H1 (cell line): ENCODE data around the gene INF2. TPM values are rescaled to one million over a fixed set of nuclear protein-coding genes. Genes with fewer than 3 reads are reported as not detected.

Experiments used
- CTCF ChIA-PET: fragments of 300-600 bp; sonication (Branson Sonifier 250); formaldehyde crosslinking; loops from one replicate; lab custom pipeline; 2021; ENCODE audit not compliant: partially characterized antibody; lab: Charles Lee
- POLR2A ChIA-PET: fragments of 300-600 bp; sonication (Branson Sonifier 250); formaldehyde crosslinking; loops from one replicate; lab custom pipeline; 2021; ENCODE audit warnings: inconsistent platforms; ENCODE audit not compliant: partially characterized antibody; lab: Charles Lee
- DNase-seq, 2 experiments: peaks; one replicate each; pipeline versions ENCODE4 v3.0.0 to v3.0.0-alpha.2; 2010 to 2022; ENCODE audit warnings: low spot score in 2 of 2, low read depth in 1 of 2, mixed read lengths in 1 of 2
- FAIRE-seq: peaks from 2 replicates; lab custom pipeline; 2011; peaks lifted over from hg19 to GRCh38; lab: Jason Lieb, UNC
- H2AFZ ChIP-seq: 2 replicates; pipeline ENCODE4 v1.8.1; 2012; ENCODE audit warnings: low read length, inconsistent platforms
- H2AK5ac ChIP-seq: 2 replicates; pipeline ENCODE4 v1.6.1; 2013; ENCODE audit warnings: low read depth, low read length
- H2BK120ac ChIP-seq: replicated peaks from 2 replicates; pipeline ENCODE3; 2013; ENCODE audit warnings: low read depth, low read length, inconsistent platforms
- H2BK12ac ChIP-seq: 2 replicates; pipeline ENCODE4 v1.6.1; 2013; ENCODE audit warnings: low read depth, low read length
- H2BK15ac ChIP-seq: 2 replicates; pipeline ENCODE4 v1.6.1; 2013; ENCODE audit warnings: low read length
- H2BK20ac ChIP-seq: 2 replicates; pipeline ENCODE4 v1.6.1; 2013; ENCODE audit warnings: low read length
- H2BK5ac ChIP-seq: 2 replicates; pipeline ENCODE4 v1.6.1; 2013; ENCODE audit warnings: low read depth, low read length
- H3K14ac ChIP-seq: 2 replicates; pipeline ENCODE4 v1.6.1; 2013; ENCODE audit warnings: inconsistent platforms; ENCODE audit not compliant: insufficient read length
- H3K18ac ChIP-seq: 2 replicates; pipeline ENCODE4 v1.6.1; 2013; ENCODE audit warnings: low read length; ENCODE audit errors: extremely low read depth
- H3K23ac ChIP-seq: 2 replicates; pipeline ENCODE4 v1.6.1; 2013; ENCODE audit warnings: inconsistent platforms; ENCODE audit not compliant: insufficient read length
- H3K23me2 ChIP-seq: 2 replicates; pipeline ENCODE4 v1.6.1; 2013; ENCODE audit warnings: low read depth, low read length
- H3K27ac ChIP-seq: 2 replicates; pipeline ENCODE4 v1.6.1; 2011; ENCODE audit warnings: low read depth, low read length, inconsistent platforms
- H3K27me3 ChIP-seq, 4 experiments: replicated peaks in 1 of 4; 1 replicate in 1 of 4; 2 replicates in 3 of 4; pipeline versions ENCODE4 v1.6.1 to v1.8.1; 2011 to 2013; ENCODE audit warnings: low read length in 3 of 4, mild to moderate bottlenecking in 3 of 4, inconsistent platforms in 2 of 4, mixed read lengths in 2 of 4, moderate library complexity in 1 of 4; ENCODE audit not compliant: control insufficient read depth in 3 of 4, insufficient read depth in 3 of 4; ENCODE audit errors: extremely low read depth in 1 of 4
- H3K36me3 ChIP-seq, 4 experiments: 2 replicates each; pipeline versions ENCODE4 v1.6.1 to v1.8.1; 2011 to 2013; ENCODE audit warnings: mild to moderate bottlenecking in 4 of 4, low read length in 3 of 4, moderate library complexity in 2 of 4, control low read depth in 1 of 4, inconsistent platforms in 1 of 4; ENCODE audit not compliant: insufficient read depth in 4 of 4, control insufficient read depth in 2 of 4
- H3K4ac ChIP-seq: replicated peaks from 2 replicates; pipeline ENCODE3; 2013; ENCODE audit warnings: low read length, low read depth, mixed read lengths, inconsistent platforms; ENCODE audit not compliant: insufficient read length
- H3K4me1 ChIP-seq, 4 experiments: replicated peaks in 1 of 4; 1 replicate in 1 of 4; 2 replicates in 3 of 4; pipeline versions ENCODE4 v1.6.1 to v1.8.1; 2011 to 2013; ENCODE audit warnings: low read length in 3 of 4, inconsistent platforms in 2 of 4, mixed read lengths in 1 of 4; ENCODE audit not compliant: insufficient read depth in 4 of 4, control insufficient read depth in 3 of 4
- H3K4me2 ChIP-seq, 2 experiments: 2 replicates each; pipeline versions ENCODE4 v1.6.1 to v1.8.1; 2011 to 2013; ENCODE audit warnings: low read depth in 2 of 2, low read length in 2 of 2, control low read depth in 1 of 2, inconsistent platforms in 1 of 2, mild to moderate bottlenecking in 1 of 2; ENCODE audit not compliant: insufficient read depth in 1 of 2
- H3K4me3 ChIP-seq, 4 experiments: fragments of 200-600, 300-600 bp in 1 of 4; sonication (generic), shearing (Covaris generic), sonication (Bioruptor Twin) in 1 of 4; 2 replicates each; pipeline versions ENCODE4 v1.5.1 to v1.8.1; 2011 to 2016; ENCODE audit warnings: low read length in 4 of 4, low read depth in 3 of 4, control low read depth in 2 of 4, inconsistent platforms in 2 of 4, mild to moderate bottlenecking in 2 of 4, mixed read lengths in 1 of 4, moderate library complexity in 1 of 4; ENCODE audit not compliant: insufficient read depth in 2 of 4; ENCODE audit errors: extremely low read depth in 1 of 4
- H3K56ac ChIP-seq: replicated peaks from 2 replicates; pipeline ENCODE3; 2013; ENCODE audit warnings: low read depth, mild to moderate bottlenecking, mixed read lengths, low read length, inconsistent platforms; ENCODE audit not compliant: insufficient read length
- H3K79me1 ChIP-seq: 2 replicates; pipeline ENCODE4 v1.6.1; 2013; ENCODE audit warnings: low read depth, low read length, control low read depth
- H3K79me2 ChIP-seq, 2 experiments: 2 replicates each; pipeline versions ENCODE4 v1.6.1 to v1.8.1; 2012 to 2013; ENCODE audit warnings: low read length in 2 of 2, mild to moderate bottlenecking in 2 of 2, inconsistent platforms in 1 of 2; ENCODE audit not compliant: insufficient read depth in 2 of 2, control insufficient read depth in 1 of 2
- H3K9ac ChIP-seq, 4 experiments: replicated peaks in 1 of 4; 1 replicate in 1 of 4; 2 replicates in 3 of 4; pipeline versions ENCODE4 v1.6.1 to v1.8.1; 2011 to 2013; ENCODE audit warnings: low read depth in 3 of 4, low read length in 3 of 4, control low read depth in 2 of 4, mild to moderate bottlenecking in 2 of 4, moderate library complexity in 2 of 4, inconsistent platforms in 1 of 4; ENCODE audit errors: extremely low read depth in 1 of 4
- H3K9me3 ChIP-seq, 2 experiments: 2 replicates each; pipeline versions ENCODE4 v1.6.1 to v1.8.1; 2012 to 2013; ENCODE audit warnings: mild to moderate bottlenecking in 2 of 2, moderate library complexity in 2 of 2, control low read depth in 1 of 2, inconsistent platforms in 1 of 2, low read depth in 1 of 2, low read length in 1 of 2, mixed read lengths in 1 of 2; ENCODE audit not compliant: insufficient read depth in 2 of 2
- H4K20me1 ChIP-seq, 2 experiments: replicated peaks in 1 of 2; 2 replicates each; pipeline versions ENCODE3 to v1.8.1; 2011 to 2013; ENCODE audit warnings: inconsistent platforms in 2 of 2, low read length in 2 of 2, mild to moderate bottlenecking in 1 of 2; ENCODE audit not compliant: insufficient read depth in 2 of 2, control insufficient read depth in 1 of 2
- H4K5ac ChIP-seq: 2 replicates; pipeline ENCODE4 v1.6.1; 2013; ENCODE audit warnings: low read length, low read depth, mixed read lengths, inconsistent platforms; ENCODE audit not compliant: insufficient read length
- H4K8ac ChIP-seq: 2 replicates; pipeline ENCODE4 v1.8.0; 2013; ENCODE audit warnings: mild to moderate bottlenecking, moderate library complexity, low read length, inconsistent platforms; ENCODE audit not compliant: insufficient read depth; ENCODE audit errors: extremely low read depth
- H4K91ac ChIP-seq: replicated peaks from 2 replicates; pipeline ENCODE3; 2013; ENCODE audit warnings: low read length, mixed read lengths, inconsistent platforms; ENCODE audit not compliant: insufficient read length
- ATF2 ChIP-seq: IDR thresholded peaks from 2 replicates; pipeline ENCODE4 v1.6.1; 2012; ENCODE audit warnings: low read length, inconsistent platforms
- CREB1 ChIP-seq: IDR thresholded peaks from 2 replicates; pipeline ENCODE4 v1.6.1; 2012; ENCODE audit warnings: inconsistent platforms
- E2F6 ChIP-seq: IDR thresholded peaks from 2 replicates; pipeline ENCODE4 v1.6.1; 2012; ENCODE audit warnings: inconsistent platforms
- MAX ChIP-seq: IDR thresholded peaks from 2 replicates; pipeline ENCODE4 v1.6.1; 2012; ENCODE audit warnings: inconsistent platforms
- USF2 ChIP-seq: IDR thresholded peaks from 2 replicates; pipeline ENCODE4 v1.6.1; 2011; ENCODE audit warnings: low read length, improper control_type of control experiment
- WGBS, 2 experiments: shearing (Covaris generic) in 1 of 2; methylation state at CpG; one replicate each; pipeline versions ENCODE4 v1.1.6 to v1.1.7; 2013 to 2015; ENCODE audit warnings: low lambda C conversion rate in 2 of 2, mixed read lengths in 2 of 2, inconsistent platforms in 1 of 2, low coverage in 1 of 2, missing lambda C conversion rate in 1 of 2; ENCODE audit not compliant: insufficient replicate concordance in 2 of 2, insufficient coverage in 1 of 2, insufficient read length in 1 of 2; ENCODE audit errors: extremely low coverage in 1 of 2, missing lambda C conversion rate in 1 of 2; 5-methylcytosine and 5-hydroxymethylcytosine counted together
- polyA plus RNA-seq, 7 experiments: library from polyadenylated mRNA; depleted of rRNA in 3 of 7; stranded (reverse) in 5 of 7; unstranded in 2 of 7; fragments of >200 nt in 5 of 7; fragments of 200-250 nt in 2 of 7; gene quantifications; 1 replicate in 5 of 7; 2 replicates in 1 of 7; 4 replicates in 1 of 7; pipeline versions ENCODE4 v1.2.1 to v1.2.3, GENCODE V29; 2011 to 2013; ENCODE audit warnings: missing spikeins in 2 of 7, mixed read lengths in 2 of 7
- total RNA-seq: library from RNA; stranded (reverse); fragmentation: NEBNext Ultra II Directional; extraction: Animal tissue kit (Norgen Biotek cat#: 25700); gene quantifications from 2 replicates; pipeline ENCODE4 v1.2.1, GENCODE V29; 2021

INF2 gene
- total and polyA plus RNA-seq, 2 of the 8 experiments (the other 6 are each of a cell fraction or from before 2014, with no cell fraction given), result 29.1 to 59.5 TPM

GRCh38 chr14:104768437-104769323 is 79.3 kb downstream of the INF2 start:
- no peak overlapping the region for H3K4ac ChIP-seq
- peak overlapping the region; percentile 3 to 61; a peak in 3 of 4 replicates for H3K4me2 ChIP-seq
- no peaks in the 10 kb centered on the region for H3K79me1 ChIP-seq
- no peaks in the 10 kb centered on the region for H3K23me2 ChIP-seq
- H2BK15ac ChIP-seq, result peak overlapping the region; percentile 53; the same call in 1 of the 2 replicates
- DNase-seq (peak; percentile 80 to 100), FAIRE-seq (no peak)
- peaks cover 0 to 24% (median 12%) of the 10 kb centered on the region in 4 experiments; a peak in 7 of 8 replicates for H3K36me3 ChIP-seq
- peak overlapping the region in 1 of 4 experiments; percentile 42; a peak in 1 of 8 replicates for H3K4me3 ChIP-seq
- H3K56ac ChIP-seq, result peak overlapping the region; percentile 21
- H3K27ac ChIP-seq, result no peak overlapping the region
- H2BK12ac ChIP-seq, result peak overlapping the region; percentile 17; the same call in 1 of the 2 replicates
- H4K91ac ChIP-seq, result peak overlapping the region; percentile 56
- peak overlapping the region; percentile 40 for H4K5ac ChIP-seq
- 0 out of 7 replicates have a peak overlapping the region, but pooled peaks of 1 of the 4 experiments have one; percentile 13 for H3K9ac ChIP-seq
- H2AFZ ChIP-seq, result no peak overlapping the region; the same call in 1 of the 2 replicates
- no peak overlapping the region for H3K14ac ChIP-seq
- H2AK5ac ChIP-seq, result no peak overlapping the region
- H3K4me1 ChIP-seq, result peaks cover 0 to 11% (median 8%) of the 10 kb centered on the region in 4 experiments; a peak in 6 of 7 replicates
- H3K18ac ChIP-seq, result peak overlapping the region; percentile 86
- peaks cover 7 to 16% of the 10 kb centered on the region in 2 experiments for H4K20me1 ChIP-seq
- H3K9me3 ChIP-seq, result peaks cover 11 to 17% of the 10 kb centered on the region in 2 experiments; a peak in 2 of 4 replicates
- H3K27me3 ChIP-seq, result no peaks in the 10 kb centered on the region
- H3K79me2 ChIP-seq, result no peaks in the 10 kb centered on the region
- CTCF ChIA-PET, result interaction anchor here (0.6 to 7.8 kb wide), 34 partner anchors 9 to 286 kb away, joined by 3 to 110 read pairs (median 6); partner anchors contain the start of genes AKT1 and SIVA1
- H4K8ac ChIP-seq, result no peak overlapping the region; the same call in 1 of the 2 replicates
- WGBS, 2 experiments, result 27% methylated on average over 21 of the region's 25 CpGs; no CpG with 5 or more reads in 1 of the 2 experiments
- H2BK5ac ChIP-seq, result peak overlapping the region; percentile 12; the same call in 1 of the 2 replicates
- no peak overlapping the region for H3K23ac ChIP-seq
- H2BK20ac ChIP-seq, result no peak overlapping the region
- no peak overlapping the region for H2BK120ac ChIP-seq
- POLR2A ChIA-PET, result interaction anchor here (0.7 to 2.7 kb wide), 12 partner anchors 9 to 103 kb away, joined by 3 to 9 read pairs (median 4); partner anchors contain the start of gene SIVA1
- TF ChIP-seq ATF2 (no peak), E2F6 (peak; percentile 38; the same call in 1 of the 2 replicates), CREB1 (0 out of 2 replicates have a peak, but pooled peaks have one; percentile 10), USF2 (peak; percentile 48; the same call in 1 of the 2 replicates), MAX (peak; percentile 80)
